ENCODE measurements around the gene DMD.

Gene DMD

DNA sequence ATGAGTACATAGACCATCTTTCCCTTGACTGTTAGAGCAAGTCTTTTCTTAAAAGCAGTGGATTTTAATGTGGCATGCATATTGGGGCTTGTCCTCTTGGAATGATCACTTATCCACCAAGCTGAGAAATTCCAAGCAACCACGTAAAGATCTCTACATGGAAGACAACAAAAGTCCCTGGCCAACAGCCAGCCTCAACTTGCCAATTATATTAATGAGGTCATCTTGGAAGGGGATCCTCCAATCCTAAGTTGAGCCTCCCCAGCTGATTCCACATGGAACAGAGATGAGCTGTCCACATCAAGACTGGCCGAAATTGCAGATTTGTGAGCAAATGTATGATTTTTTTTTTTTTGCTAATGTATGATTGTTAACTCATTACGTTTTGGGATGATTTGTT is 2118.9 kb downstream of the DMD start:
- Histone ChIP-seq H2AFZ (ENCODE audit: low read depth, low read length) (no peak overlapping the region), H3K9me3 (ENCODE audit: insufficient read depth, low read length, severe bottlenecking) (no peaks in the 10 kb centered on the region), H3K4me2 (ENCODE audit: insufficient read depth, low read length) (no peak overlapping the region), H3K27me3 (ENCODE audit: insufficient read depth, low read length, poor library complexity) (no peaks in the 10 kb centered on the region), H3K9ac (ENCODE audit: low read depth, low read length) (no peak overlapping the region), H3K79me2 (ENCODE audit: insufficient read depth, low read length) (no peaks in the 10 kb centered on the region), H3K4me1 (ENCODE audit: insufficient read depth, low read length) (no peaks in the 10 kb centered on the region), H3K4me3 (ENCODE audit: low read depth in 1 of 2, low read length in 2 of 2) (no peak overlapping the region), H3K27ac (ENCODE audit: low read length) (no peak overlapping the region), H4K20me1 (ENCODE audit: insufficient read depth, low read length) (no peaks in the 10 kb centered on the region), H3K36me3 (ENCODE audit: insufficient read depth, low read length) (no peaks in the 10 kb centered on the region)
- no peak for DNase-seq
- no peak for ATAC-seq (ENCODE audit: insufficient read depth, low read depth)
- no peak for TF ChIP-seq EZH2 (IDR thresholded peaks at IDR 0.05; ENCODE audit: borderline replicate concordance, low read depth, low read length, severe bottlenecking)
- TF ChIP-seq, protein P1, sequence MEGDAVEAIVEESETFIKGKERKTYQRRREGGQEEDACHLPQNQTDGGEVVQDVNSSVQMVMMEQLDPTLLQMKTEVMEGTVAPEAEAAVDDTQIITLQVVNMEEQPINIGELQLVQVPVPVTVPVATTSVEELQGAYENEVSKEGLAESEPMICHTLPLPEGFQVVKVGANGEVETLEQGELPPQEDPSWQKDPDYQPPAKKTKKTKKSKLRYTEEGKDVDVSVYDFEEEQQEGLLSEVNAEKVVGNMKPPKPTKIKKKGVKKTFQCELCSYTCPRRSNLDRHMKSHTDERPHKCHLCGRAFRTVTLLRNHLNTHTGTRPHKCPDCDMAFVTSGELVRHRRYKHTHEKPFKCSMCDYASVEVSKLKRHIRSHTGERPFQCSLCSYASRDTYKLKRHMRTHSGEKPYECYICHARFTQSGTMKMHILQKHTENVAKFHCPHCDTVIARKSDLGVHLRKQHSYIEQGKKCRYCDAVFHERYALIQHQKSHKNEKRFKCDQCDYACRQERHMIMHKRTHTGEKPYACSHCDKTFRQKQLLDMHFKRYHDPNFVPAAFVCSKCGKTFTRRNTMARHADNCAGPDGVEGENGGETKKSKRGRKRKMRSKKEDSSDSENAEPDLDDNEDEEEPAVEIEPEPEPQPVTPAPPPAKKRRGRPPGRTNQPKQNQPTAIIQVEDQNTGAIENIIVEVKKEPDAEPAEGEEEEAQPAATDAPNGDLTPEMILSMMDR (IDR thresholded peaks at IDR 0.05; ENCODE audit: borderline replicate concordance, extremely low read depth, low read length, poor library complexity, severe bottlenecking), result no peak

DNA sequence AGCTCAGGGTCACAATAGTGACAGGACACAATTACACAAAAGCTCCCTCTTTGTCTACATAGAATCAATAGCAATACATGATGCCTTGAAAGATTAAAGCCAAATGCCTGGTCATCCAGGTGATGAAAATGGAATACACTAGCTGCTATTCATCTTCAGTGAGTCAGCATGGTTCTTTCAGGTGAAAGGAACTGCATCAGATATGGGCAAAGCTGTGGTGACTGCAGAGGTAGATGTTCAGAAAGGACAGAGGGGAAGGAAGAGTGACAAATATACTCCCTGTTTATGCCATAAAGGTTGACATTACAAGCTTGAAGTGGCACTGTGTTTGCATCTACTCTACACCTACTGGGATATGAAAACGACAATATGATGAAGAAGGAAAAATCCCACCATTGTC is 2119.5 kb downstream of the DMD start:
- no peak overlapping the region for H3K4me2 ChIP-seq (ENCODE audit: insufficient read depth, low read length)
- no peaks in the 10 kb centered on the region for H3K4me1 ChIP-seq (ENCODE audit: insufficient read depth, low read length)
- ATAC-seq (ENCODE audit: insufficient read depth, low read depth), result no peak
- no peak overlapping the region for H3K9ac ChIP-seq (ENCODE audit: low read depth, low read length)
- H3K36me3 ChIP-seq (ENCODE audit: insufficient read depth, low read length), result no peaks in the 10 kb centered on the region
- H3K4me3 ChIP-seq (ENCODE audit: low read depth in 1 of 2, low read length in 2 of 2), result no peak overlapping the region
- H3K27ac ChIP-seq (ENCODE audit: low read length), result no peak overlapping the region
- no peak for DNase-seq
- H2AFZ ChIP-seq (ENCODE audit: low read depth, low read length), result no peak overlapping the region
- H3K27me3 ChIP-seq (ENCODE audit: insufficient read depth, low read length, poor library complexity), result no peaks in the 10 kb centered on the region
- no peaks in the 10 kb centered on the region for H3K79me2 ChIP-seq (ENCODE audit: insufficient read depth, low read length)
- TF ChIP-seq, protein P1 (IDR thresholded peaks at IDR 0.05; ENCODE audit: borderline replicate concordance, extremely low read depth, low read length, poor library complexity, severe bottlenecking), result no peak
- TF ChIP-seq EZH2 (IDR thresholded peaks at IDR 0.05; ENCODE audit: borderline replicate concordance, low read depth, low read length, severe bottlenecking), result no peak
- no peaks in the 10 kb centered on the region for H3K9me3 ChIP-seq (ENCODE audit: insufficient read depth, low read length, severe bottlenecking)
- no peaks in the 10 kb centered on the region for H4K20me1 ChIP-seq (ENCODE audit: insufficient read depth, low read length)

DNA sequence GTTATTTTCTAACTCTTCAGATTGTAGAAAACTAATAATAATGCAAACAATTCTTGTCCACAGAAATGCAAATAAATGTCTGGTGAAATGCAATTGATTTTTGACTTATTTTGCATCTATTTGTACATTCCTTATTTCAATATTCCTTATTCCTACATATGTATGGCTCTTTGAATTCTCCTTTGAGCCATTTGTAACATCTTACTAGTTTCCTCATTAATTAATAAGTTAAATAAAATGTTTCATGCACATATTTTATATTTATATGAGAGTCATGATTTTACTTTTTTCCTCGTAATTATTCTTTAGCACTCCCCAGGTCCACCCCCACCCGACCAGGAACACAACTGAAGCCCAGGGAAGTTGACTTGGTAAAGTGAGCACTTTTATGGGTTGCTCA is 2136.8 kb downstream of the DMD start:
- no peak overlapping the region for H3K27ac ChIP-seq (ENCODE audit: low read length)
- H2AFZ ChIP-seq (ENCODE audit: low read depth, low read length), result no peak overlapping the region
- H3K4me2 ChIP-seq (ENCODE audit: insufficient read depth, low read length), result no peak overlapping the region
- H3K36me3 ChIP-seq (ENCODE audit: insufficient read depth, low read length), result no peaks in the 10 kb centered on the region
- no peaks in the 10 kb centered on the region for H4K20me1 ChIP-seq (ENCODE audit: insufficient read depth, low read length)
- no peaks in the 10 kb centered on the region for H3K4me1 ChIP-seq (ENCODE audit: insufficient read depth, low read length)
- H3K4me3 ChIP-seq (ENCODE audit: low read depth in 1 of 2, low read length in 2 of 2), result no peak overlapping the region
- DNase-seq, result no peak
- H3K27me3 ChIP-seq (ENCODE audit: insufficient read depth, low read length, poor library complexity), result no peaks in the 10 kb centered on the region
- ATAC-seq (ENCODE audit: insufficient read depth, low read depth), result no peak
- no peak overlapping the region for H3K9ac ChIP-seq (ENCODE audit: low read depth, low read length)
- no peaks in the 10 kb centered on the region for H3K79me2 ChIP-seq (ENCODE audit: insufficient read depth, low read length)
- TF ChIP-seq, protein P1 (IDR thresholded peaks at IDR 0.05; ENCODE audit: borderline replicate concordance, extremely low read depth, low read length, poor library complexity, severe bottlenecking), result no peak
- no peak for TF ChIP-seq EZH2 (IDR thresholded peaks at IDR 0.05; ENCODE audit: borderline replicate concordance, low read depth, low read length, severe bottlenecking)
- no peaks in the 10 kb centered on the region for H3K9me3 ChIP-seq (ENCODE audit: insufficient read depth, low read length, severe bottlenecking)

DNA sequence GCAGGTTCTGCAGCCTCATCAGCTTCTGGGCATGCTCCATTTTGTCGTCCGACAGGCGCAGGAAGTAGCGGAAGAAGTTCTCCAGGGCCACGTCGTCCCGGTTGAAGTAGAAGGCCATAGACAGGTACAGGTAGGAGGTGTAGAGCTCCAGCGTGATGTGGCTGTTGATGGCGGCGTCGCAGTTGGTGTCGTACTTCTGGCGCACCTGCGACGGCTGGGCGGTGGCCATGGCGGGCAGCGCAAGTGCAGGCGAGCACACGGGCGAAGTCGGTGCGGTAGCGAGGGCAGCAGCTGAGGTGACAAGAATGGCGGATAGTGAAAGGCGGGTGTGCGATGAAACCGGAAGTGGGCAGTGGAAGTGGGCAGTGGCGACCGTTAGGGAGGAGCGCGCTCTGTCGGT is 2139.6 kb downstream of the DMD start, which contains the start of gene FTHL17:
Gene FTHL17 (minus strand): TSS at position 317 of the 400 bp plus-strand sequence. CDS start 88 bp downstream, at position 229.
- Histone ChIP-seq H3K27ac (ENCODE audit: low read length) (no peak within 1 kb of the TSS), H3K9ac (ENCODE audit: low read depth, low read length) (no peak within 1 kb of the TSS), H3K4me2 (ENCODE audit: insufficient read depth, low read length) (no peak within 1 kb of the TSS), H3K27me3 (ENCODE audit: insufficient read depth, low read length, poor library complexity) (no peaks in the 10 kb centered on the region), H2AFZ (ENCODE audit: low read depth, low read length) (no peak within 1 kb of the TSS), H3K79me2 (ENCODE audit: insufficient read depth, low read length) (no peaks in the 10 kb centered on the region), H3K9me3 (ENCODE audit: insufficient read depth, low read length, severe bottlenecking) (peaks cover 3% of the 10 kb centered on the region), H4K20me1 (ENCODE audit: insufficient read depth, low read length) (no peaks in the 10 kb centered on the region), H3K4me1 (ENCODE audit: insufficient read depth, low read length) (no peaks in the 10 kb centered on the region), H3K36me3 (ENCODE audit: insufficient read depth, low read length) (no peaks in the 10 kb centered on the region), H3K4me3 (ENCODE audit: low read depth in 1 of 2, low read length in 2 of 2) (no peak within 1 kb of the TSS)
- DNase-seq (no peak), ATAC-seq (ENCODE audit: insufficient read depth, low read depth) (no peak)
- TF ChIP-seq, protein P1 (IDR thresholded peaks at IDR 0.05; ENCODE audit: borderline replicate concordance, extremely low read depth, low read length, poor library complexity, severe bottlenecking), result no peak
- TF ChIP-seq EZH2 (IDR thresholded peaks at IDR 0.05; ENCODE audit: borderline replicate concordance, low read depth, low read length, severe bottlenecking), result no peak

Measured in DND-41 (cell line).